Measurements from ENCODE around the gene COL25A1.
A peak's percentile ranks its signal among the peaks of the same experiment; 100 is the strongest.

The COL25A1 gene

DNA sequence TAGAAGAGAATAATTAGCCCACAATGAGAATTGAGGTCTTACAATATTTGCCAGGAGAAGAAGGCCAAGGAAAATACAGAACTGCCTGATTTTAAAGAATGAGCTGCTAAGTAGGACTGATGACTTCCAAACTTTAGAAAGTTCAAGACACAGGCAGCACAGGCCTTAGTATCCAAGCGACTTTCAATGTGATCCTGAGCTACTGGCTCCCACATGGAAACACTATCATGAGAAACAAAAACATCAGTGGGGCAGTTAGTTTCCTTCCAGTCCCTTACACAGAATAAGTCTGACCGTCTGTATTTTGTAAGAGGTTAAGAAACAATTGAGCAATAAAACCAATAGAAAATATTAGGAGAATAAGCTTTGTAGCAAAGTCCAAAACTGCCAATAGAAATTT, 251.4 kb downstream of the COL25A1 start:
- TF ChIP-seq, protein P1, sequence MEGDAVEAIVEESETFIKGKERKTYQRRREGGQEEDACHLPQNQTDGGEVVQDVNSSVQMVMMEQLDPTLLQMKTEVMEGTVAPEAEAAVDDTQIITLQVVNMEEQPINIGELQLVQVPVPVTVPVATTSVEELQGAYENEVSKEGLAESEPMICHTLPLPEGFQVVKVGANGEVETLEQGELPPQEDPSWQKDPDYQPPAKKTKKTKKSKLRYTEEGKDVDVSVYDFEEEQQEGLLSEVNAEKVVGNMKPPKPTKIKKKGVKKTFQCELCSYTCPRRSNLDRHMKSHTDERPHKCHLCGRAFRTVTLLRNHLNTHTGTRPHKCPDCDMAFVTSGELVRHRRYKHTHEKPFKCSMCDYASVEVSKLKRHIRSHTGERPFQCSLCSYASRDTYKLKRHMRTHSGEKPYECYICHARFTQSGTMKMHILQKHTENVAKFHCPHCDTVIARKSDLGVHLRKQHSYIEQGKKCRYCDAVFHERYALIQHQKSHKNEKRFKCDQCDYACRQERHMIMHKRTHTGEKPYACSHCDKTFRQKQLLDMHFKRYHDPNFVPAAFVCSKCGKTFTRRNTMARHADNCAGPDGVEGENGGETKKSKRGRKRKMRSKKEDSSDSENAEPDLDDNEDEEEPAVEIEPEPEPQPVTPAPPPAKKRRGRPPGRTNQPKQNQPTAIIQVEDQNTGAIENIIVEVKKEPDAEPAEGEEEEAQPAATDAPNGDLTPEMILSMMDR (IDR thresholded peaks at IDR 0.05): no peak
- no peak for DNase-seq (ENCODE audit: low spot score)
- H3K27ac ChIP-seq: no peak overlapping the region
- no peak overlapping the region for H3K4me3 ChIP-seq

GRCh38 chr4:109049926-109050325, 252.5 kb downstream of the COL25A1 start:
- no peak for DNase-seq (ENCODE audit: low spot score)
- TF ChIP-seq, protein P1 (IDR thresholded peaks at IDR 0.05): no peak

DNA sequence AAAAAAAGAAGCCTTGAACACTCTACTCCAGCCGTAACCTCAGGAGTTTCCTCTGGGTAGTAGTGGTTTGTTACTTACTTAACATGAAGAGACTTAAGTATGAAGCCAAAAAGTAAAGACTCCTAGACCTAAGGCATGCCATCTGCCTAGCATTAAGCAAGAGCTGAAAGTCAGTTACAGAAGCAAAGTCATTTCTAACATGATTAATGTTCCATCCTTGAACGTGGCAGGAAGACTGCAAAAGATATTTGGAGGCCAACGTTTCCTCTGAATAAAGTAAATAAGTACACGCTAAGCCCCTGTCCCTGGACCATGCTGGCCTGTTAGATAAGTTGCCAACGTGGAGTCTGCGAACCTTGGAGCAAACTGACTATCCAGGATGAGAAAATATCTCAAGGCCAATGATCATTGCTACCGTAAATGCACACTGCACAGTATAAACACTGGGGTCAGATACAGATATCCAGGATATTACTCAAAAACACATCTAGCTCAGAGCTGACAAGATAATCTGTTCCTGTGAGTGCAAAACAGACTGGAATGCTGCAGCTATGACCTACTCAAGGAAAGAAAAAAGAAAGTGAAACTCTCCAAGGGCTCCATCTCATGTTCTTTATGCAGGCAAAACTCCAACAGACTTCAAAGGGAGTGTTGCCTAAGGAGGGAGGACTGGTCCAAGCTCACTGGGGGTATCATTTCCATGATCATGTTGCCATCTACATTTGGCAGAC, 255.8 kb downstream of the COL25A1 start:
- TF ChIP-seq, protein P1 (IDR thresholded peaks at IDR 0.05): no peak
- Histone ChIP-seq H3K4me3 (peak overlapping the region; percentile 55), H3K27ac (no peak overlapping the region)
- DNase-seq (ENCODE audit: low spot score): no peak

More at GRCh38 chr4:109049926-109050325, 252.5 kb downstream of the COL25A1 start:
- Histone ChIP-seq H3K27ac (no peak overlapping the region), H3K4me3 (no peak overlapping the region)

DNA sequence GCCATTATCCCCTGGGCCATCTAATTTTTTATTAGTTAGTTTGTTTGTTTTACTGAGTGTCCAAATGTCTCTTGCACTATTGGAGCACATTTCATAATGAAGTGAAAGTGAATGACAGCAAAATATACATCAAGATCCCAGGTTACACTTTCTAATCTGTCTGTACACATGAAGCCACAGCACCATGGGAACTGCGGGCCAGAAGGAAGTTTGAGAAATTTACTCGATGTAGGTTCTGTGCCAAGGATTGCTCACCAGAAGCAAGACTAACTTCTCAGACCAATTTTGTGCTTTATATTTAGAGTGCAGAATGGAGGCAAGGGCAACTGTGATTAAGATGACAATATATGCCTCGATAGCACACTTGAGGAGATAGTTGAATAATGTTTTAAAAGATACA, 258.0 kb downstream of the COL25A1 start:
- TF ChIP-seq, protein P1 (IDR thresholded peaks at IDR 0.05): no peak
- no peak overlapping the region for H3K27ac ChIP-seq
- DNase-seq (ENCODE audit: low spot score): no peak
- no peak overlapping the region for H3K4me3 ChIP-seq

DNA sequence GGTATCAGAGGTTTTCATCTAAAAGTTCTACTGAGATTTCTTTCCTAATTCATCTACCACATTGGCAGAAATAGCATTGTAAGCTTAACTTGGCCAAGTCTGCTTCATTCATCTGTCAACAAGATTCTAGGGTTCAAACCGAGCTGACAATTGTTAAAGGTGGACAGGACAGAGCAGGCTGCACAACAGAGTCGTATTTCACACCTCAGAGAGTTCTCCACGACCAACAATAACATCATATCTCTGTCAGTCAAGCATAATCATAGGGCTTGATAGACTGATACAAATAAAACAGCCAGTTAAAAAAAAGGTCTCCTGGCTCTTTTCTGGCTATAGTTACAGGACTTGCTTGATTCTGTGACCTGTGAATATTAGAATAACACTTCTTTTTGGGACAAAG, 259.2 kb downstream of the COL25A1 start:
- H3K27ac ChIP-seq: no peak overlapping the region
- TF ChIP-seq, protein P1 (IDR thresholded peaks at IDR 0.05): no peak

DNA sequence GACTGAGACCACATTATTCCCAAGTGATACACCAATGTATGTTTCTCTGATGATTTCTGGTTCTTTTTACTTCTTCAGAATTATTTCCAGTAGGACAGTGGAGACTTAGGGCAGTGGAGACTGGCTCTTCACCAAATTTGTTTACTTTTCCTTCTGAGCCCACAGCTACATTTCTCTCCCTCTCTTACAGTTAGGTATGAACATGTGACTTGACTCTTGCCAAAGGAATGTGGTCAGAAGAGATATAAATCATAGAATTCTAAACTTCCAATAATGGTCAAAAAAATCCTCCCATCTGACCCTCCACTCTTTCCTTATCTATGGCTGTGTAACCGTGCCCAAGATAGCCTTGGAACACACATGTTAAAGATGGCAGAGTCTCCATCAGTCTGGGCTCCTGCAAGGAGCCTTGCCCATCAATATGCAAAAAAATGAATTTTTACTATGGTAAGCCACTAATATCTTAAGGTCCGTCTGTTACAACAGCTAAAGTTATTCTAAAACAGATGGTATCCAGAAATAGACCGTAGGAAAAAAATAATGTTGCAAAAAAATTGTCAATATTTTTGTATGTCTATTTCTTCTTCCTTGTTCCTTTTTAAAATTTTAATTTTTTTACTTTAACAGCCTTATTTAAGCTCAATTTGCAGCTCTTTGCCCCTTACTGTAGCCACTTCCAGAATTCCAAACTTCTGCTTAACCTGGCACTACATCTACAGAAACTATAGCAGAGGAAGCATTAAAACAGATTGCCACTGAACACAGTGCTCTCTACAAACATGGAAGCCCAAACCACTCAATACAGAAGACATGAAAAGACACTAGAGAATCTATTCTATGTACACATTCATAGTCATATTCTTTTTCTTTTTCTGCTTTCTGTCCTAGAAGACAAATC, 260.7 kb downstream of the COL25A1 start:
- Histone ChIP-seq H3K4me3 (no peak overlapping the region), H3K27ac (no peak overlapping the region)
- TF ChIP-seq, protein P1 (IDR thresholded peaks at IDR 0.05): no peak
- no peak for DNase-seq (ENCODE audit: low spot score)

More for the DNA sequence above, 259.2 kb downstream of the COL25A1 start:
- no peak for DNase-seq (ENCODE audit: low spot score)
- no peak overlapping the region for H3K4me3 ChIP-seq

Measured in coronary artery (tissue), 2 donors.